HG03280 (cell line): ENCODE measurements around the gene UNC119B.

Source experiments
- ATAC-seq: cut with Tn5 transposase; IDR thresholded peaks from one replicate; pipeline ENCODE4 v1.9.1; 2021; ENCODE audit warnings: mild to moderate bottlenecking, moderate library complexity; ENCODE audit not compliant: unreplicated experiment

The UNC119B gene

DNA sequence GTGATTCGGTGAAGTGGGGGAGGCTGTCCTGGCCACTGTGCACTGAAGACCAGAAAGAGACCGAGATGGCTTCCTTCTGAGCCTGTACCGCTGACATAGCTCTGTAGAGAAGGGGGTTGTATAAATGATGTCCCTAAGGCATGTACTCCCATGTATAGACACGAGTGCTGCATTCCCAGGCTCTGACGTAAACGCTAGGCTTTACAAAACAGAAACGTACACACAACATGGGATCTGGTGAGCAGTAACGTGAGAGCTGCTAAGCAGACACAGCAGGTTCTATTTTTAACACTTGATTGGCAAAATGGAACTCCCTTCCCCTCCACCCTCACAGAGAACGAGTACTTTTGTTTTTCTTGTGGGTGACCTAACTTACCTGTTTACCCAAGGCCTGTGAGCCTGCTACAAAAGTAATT lies 51.3 kb downstream of the UNC119B start:
- no peak for ATAC-seq

GRCh38 chr12:120762086-120762485 lies 51.8 kb downstream of the UNC119B start:
- no peak for ATAC-seq

- ATAC-seq, result no peak
These were observed 53.0 kb downstream of the UNC119B start for GRCh38 chr12:120763250-120763649.

GRCh38 chr12:120764816-120765215 lies 54.6 kb downstream of the UNC119B start:
- ATAC-seq, result no peak

DNA sequence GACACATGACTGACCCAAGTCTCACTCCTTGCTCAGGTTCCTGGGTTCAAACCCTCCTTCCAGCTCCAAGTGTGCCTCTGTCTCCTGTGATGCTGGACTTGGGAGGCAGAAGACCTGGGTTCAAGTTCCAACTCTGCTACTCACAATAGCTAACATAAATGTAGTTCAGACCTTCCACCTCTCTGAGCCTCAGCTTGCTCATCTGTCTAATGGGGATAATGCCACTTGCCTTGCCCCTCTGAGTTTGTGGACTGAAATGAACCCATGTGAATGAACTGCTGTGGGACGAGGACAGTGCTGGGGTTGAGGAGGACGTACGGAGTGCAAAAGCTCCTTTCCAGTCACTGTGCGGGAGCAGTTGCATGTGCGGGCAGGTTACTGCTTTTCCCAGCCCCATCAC lies 56.3 kb downstream of the UNC119B start:
- no peak for ATAC-seq

DNA sequence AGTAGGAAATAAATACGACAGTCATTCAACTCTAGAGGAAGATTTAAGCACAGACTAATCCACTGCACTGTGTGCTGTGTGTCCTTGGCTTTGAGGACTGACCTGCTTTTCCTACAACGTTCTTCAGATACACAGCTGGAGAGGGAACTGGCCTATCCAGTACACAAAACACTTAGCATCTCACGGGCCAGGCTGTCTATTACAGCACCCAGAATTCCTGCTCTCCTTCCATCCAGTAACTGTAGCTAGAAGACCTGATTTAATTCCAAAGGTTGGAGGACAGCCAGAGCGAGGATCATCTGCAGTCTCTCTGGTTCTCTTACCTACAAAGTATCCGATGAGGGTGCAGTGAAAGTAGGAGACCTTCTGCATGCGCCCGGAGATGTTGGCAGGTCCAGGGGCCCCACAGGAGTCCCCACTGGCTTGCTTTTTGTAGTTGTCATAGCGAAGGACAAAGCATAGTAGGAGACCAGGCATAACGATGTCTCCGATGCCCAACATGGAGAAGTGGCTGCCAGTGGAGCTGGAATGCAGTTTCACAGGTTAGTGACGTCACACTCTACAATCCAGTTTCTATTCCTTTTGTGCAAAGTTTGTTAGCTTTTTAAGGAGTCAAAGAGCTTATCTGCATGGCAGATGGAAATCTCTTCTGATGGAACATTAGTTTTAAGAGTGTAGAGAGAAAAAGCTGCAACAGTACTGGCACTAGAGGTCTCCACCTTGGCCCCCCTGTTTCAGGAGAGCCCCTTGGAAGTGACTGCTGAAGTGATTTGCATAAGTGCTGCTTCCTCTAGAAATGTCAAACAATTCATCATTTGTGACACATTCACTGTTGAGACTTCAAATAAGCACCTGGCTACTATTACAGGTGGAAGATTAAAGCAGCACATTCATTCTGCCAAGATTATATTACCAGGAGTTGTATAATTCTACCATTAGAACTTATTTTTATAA lies 57.1 kb downstream of the UNC119B start:
- no peak for ATAC-seq

- ATAC-seq, result no peak
These were observed 60.8 kb downstream of the UNC119B start for GRCh38 chr12:120771097-120771496.
